SH-SY5Y (cell line): Measurements from ENCODE around the gene KCNK2.

Experiments
- GATA2 ChIP-seq: IDR thresholded peaks from 2 replicates; pipeline ENCODE4 v1.6.1; 2011; ENCODE audit warnings: mild to moderate bottlenecking, low read depth, low read length
- GATA3 ChIP-seq: IDR thresholded peaks from 2 replicates; pipeline ENCODE4 v1.6.1; 2011; ENCODE audit warnings: low read depth, mild to moderate bottlenecking, low read length, moderate library complexity

KCNK2 gene

GRCh38 chr1:215076322-215076721 is 6.2 kb upstream of the KCNK2 start:
- TF ChIP-seq GATA3 (no peak), GATA2 (no peak)

- no peak for TF ChIP-seq GATA3
- TF ChIP-seq GATA2, result no peak
These were observed 3.1 kb upstream of the KCNK2 start for GRCh38 chr1:215079456-215079855.

- TF ChIP-seq GATA3, result no peak
- no peak for TF ChIP-seq GATA2
These were observed 641 bp upstream of the KCNK2 start for GRCh38 chr1:215081661-215082531.

GRCh38 chr1:215083383-215083961 is 935 bp downstream of the KCNK2 start:
- TF ChIP-seq GATA2 (no peak), GATA3 (no peak)

- TF ChIP-seq GATA3 (no peak), GATA2 (no peak)
These were observed 2.1 kb downstream of the KCNK2 start for GRCh38 chr1:215084621-215085020.

GRCh38 chr1:215087603-215088002 is 5.1 kb downstream of the KCNK2 start:
- TF ChIP-seq GATA2 (no peak), GATA3 (no peak)

- no peak for TF ChIP-seq GATA3
- no peak for TF ChIP-seq GATA2
These were observed 11.8 kb downstream of the KCNK2 start for GRCh38 chr1:215094381-215094780.

- TF ChIP-seq GATA3 (no peak), GATA2 (no peak)
These were observed 13.0 kb downstream of the KCNK2 start for GRCh38 chr1:215095524-215095923.

GRCh38 chr1:215101511-215101910 is 19.0 kb downstream of the KCNK2 start:
- TF ChIP-seq GATA2 (no peak), GATA3 (no peak)

- TF ChIP-seq GATA2, result no peak
- no peak for TF ChIP-seq GATA3
These were observed 21.7 kb downstream of the KCNK2 start for GRCh38 chr1:215104283-215104682.

- no peak for TF ChIP-seq GATA3
- no peak for TF ChIP-seq GATA2
These were observed 23.5 kb downstream of the KCNK2 start for GRCh38 chr1:215106067-215106466.

- TF ChIP-seq GATA3 (no peak), GATA2 (no peak)
These were observed 26.6 kb downstream of the KCNK2 start for GRCh38 chr1:215109171-215109570.

- no peak for TF ChIP-seq GATA3
- TF ChIP-seq GATA2, result no peak
These were observed 29.4 kb downstream of the KCNK2 start for GRCh38 chr1:215111916-215112315.

- TF ChIP-seq GATA3 (no peak), GATA2 (no peak)
These were observed 31.2 kb downstream of the KCNK2 start for GRCh38 chr1:215113776-215114153.

- TF ChIP-seq GATA3, result no peak
- TF ChIP-seq GATA2, result no peak
These were observed 31.8 kb downstream of the KCNK2 start for GRCh38 chr1:215114154-215114933.
